Nephron (organoid): ENCODE measurements around the gene UMPS.
A peak's percentile ranks its signal among the peaks of the same experiment; 100 is the strongest.

Source experiments
- H3K27ac Mint-ChIP-seq, 3 experiments: 2 replicates each; pipeline ENCODE4 v1.8.0; 2020; ENCODE audit warnings: mixed read lengths in 3 of 3, mild to moderate bottlenecking in 2 of 3, moderate library complexity in 1 of 3
- H3K27me3 Mint-ChIP-seq: 2 replicates; pipeline ENCODE4 v1.8.0; 2021; ENCODE audit warnings: low read depth, mild to moderate bottlenecking, moderate library complexity, mixed read lengths
- H3K36me3 Mint-ChIP-seq: 2 replicates; pipeline ENCODE4 v1.8.0; 2020; ENCODE audit warnings: low read depth, mixed read lengths
- H3K4me1 Mint-ChIP-seq: 2 replicates; pipeline ENCODE4 v1.8.0; 2020; ENCODE audit warnings: mixed read lengths
- H3K4me3 Mint-ChIP-seq, 3 experiments: 2 replicates each; pipeline ENCODE4 v1.8.0; 2020; ENCODE audit warnings: mild to moderate bottlenecking in 3 of 3, mixed read lengths in 3 of 3, moderate library complexity in 2 of 3
- H3K9me3 Mint-ChIP-seq: 2 replicates; pipeline ENCODE4 v1.8.0; 2020; ENCODE audit warnings: mixed read lengths
- CTCF ChIP-seq, 3 experiments: fragments of 200-600 bp; sonication (generic); IDR thresholded peaks; one replicate each; pipeline ENCODE4 v1.5.0; 2021; ENCODE audit warnings: antibody characterized with exemption in 3 of 3; ENCODE audit not compliant: unreplicated experiment in 3 of 3

Gene UMPS

GRCh38 chr3:124685481-124685880 is 44.8 kb upstream of the UMPS start:
- Mint-ChIP-seq H3K27ac (no peak overlapping the region), H3K9me3 (no peaks in the 10 kb centered on the region), H3K4me3 (no peak overlapping the region), H3K27me3 (no peaks in the 10 kb centered on the region), H3K36me3 (no peaks in the 10 kb centered on the region), H3K4me1 (no peaks in the 10 kb centered on the region)
- no peak for TF ChIP-seq CTCF (IDR thresholded peaks at IDR 0.05; ENCODE audit: unreplicated experiment in 3 of 3)

- H3K4me1 Mint-ChIP-seq: no peaks in the 10 kb centered on the region
- H3K27me3 Mint-ChIP-seq: no peaks in the 10 kb centered on the region
- H3K36me3 Mint-ChIP-seq: no peaks in the 10 kb centered on the region
- H3K27ac Mint-ChIP-seq: no peak overlapping the region
- no peak overlapping the region for H3K4me3 Mint-ChIP-seq
- no peaks in the 10 kb centered on the region for H3K9me3 Mint-ChIP-seq
- TF ChIP-seq CTCF (IDR thresholded peaks at IDR 0.05; ENCODE audit: unreplicated experiment in 3 of 3): no peak
Observed at GRCh38 chr3:124686028-124686670, 44.1 kb upstream of the UMPS start.

GRCh38 chr3:124688581-124689454 is 41.4 kb upstream of the UMPS start:
- no peaks in the 10 kb centered on the region for H3K9me3 Mint-ChIP-seq

GRCh38 chr3:124691599-124691998 is 38.7 kb upstream of the UMPS start:
- H3K9me3 Mint-ChIP-seq: no peaks in the 10 kb centered on the region
- no peak for TF ChIP-seq CTCF (IDR thresholded peaks at IDR 0.05; ENCODE audit: unreplicated experiment in 3 of 3)
- no peak overlapping the region for H3K4me3 Mint-ChIP-seq
- no peaks in the 10 kb centered on the region for H3K36me3 Mint-ChIP-seq
- no peak overlapping the region for H3K27ac Mint-ChIP-seq
- no peaks in the 10 kb centered on the region for H3K4me1 Mint-ChIP-seq
- H3K27me3 Mint-ChIP-seq: no peaks in the 10 kb centered on the region

More at GRCh38 chr3:124688581-124689454, 41.4 kb upstream of the UMPS start:
- Mint-ChIP-seq H3K4me1 (no peaks in the 10 kb centered on the region), H3K27me3 (no peaks in the 10 kb centered on the region), H3K36me3 (no peaks in the 10 kb centered on the region), H3K27ac (no peak overlapping the region), H3K4me3 (no peak overlapping the region)
- peak; percentile 74 to 83 (median 82) for TF ChIP-seq CTCF (IDR thresholded peaks at IDR 0.05; ENCODE audit: unreplicated experiment in 3 of 3)

DNA sequence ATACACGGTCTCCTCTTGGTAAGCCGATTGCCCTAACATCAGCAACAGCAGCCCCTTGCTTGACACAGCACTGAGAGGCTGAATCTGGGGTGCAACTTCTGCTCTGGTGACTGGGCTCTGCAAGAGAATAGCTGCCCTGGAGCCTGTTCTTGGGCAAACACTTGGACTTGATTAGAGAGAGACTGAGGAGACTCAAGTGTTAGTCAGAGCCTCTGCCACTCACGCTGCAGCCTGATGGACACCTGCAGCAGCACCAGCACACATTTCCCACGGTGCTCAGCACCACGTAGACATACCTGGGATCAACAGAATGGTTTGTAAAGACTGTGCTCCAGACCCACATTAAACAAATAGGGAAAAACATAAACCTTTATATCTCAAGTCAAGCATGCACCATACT is 35.8 kb upstream of the UMPS start:
- no peak overlapping the region for H3K4me3 Mint-ChIP-seq
- no peak for TF ChIP-seq CTCF (IDR thresholded peaks at IDR 0.05; ENCODE audit: unreplicated experiment in 3 of 3)
- H3K9me3 Mint-ChIP-seq: no peaks in the 10 kb centered on the region
- no peak overlapping the region for H3K27ac Mint-ChIP-seq
- peaks cover 7% of the 10 kb centered on the region for H3K36me3 Mint-ChIP-seq
- H3K4me1 Mint-ChIP-seq: no peaks in the 10 kb centered on the region
- no peaks in the 10 kb centered on the region for H3K27me3 Mint-ChIP-seq
